Duodenal mucosa (tissue), 2 donors: Measurements from ENCODE around the gene SRPK2.
"Not testable (repeated sequence)": the region's sequence is repeated elsewhere in the genome, so short reads cannot be mapped to it uniquely, and the experiment has no call there.

ENCODE experiments used
- H3K27ac ChIP-seq: one replicate; pipeline ENCODE4 v1.7.0; 2013; ENCODE audit warnings: low read depth, low read length
- H3K27me3 ChIP-seq, 2 donors: one replicate each; pipeline ENCODE4 v1.7.0; 2013; ENCODE audit warnings: low read length in 2 of 2, control low read depth in 1 of 2; ENCODE audit not compliant: insufficient read depth in 2 of 2, control insufficient read depth in 1 of 2
- H3K36me3 ChIP-seq, 2 donors: one replicate each; pipeline ENCODE4 v1.7.0; 2013; ENCODE audit warnings: low read length in 2 of 2, control low read depth in 1 of 2; ENCODE audit not compliant: insufficient read depth in 2 of 2, control insufficient read depth in 1 of 2
- H3K4me1 ChIP-seq, 2 donors: one replicate each; pipeline ENCODE4 v1.7.0; 2013; ENCODE audit warnings: low read length in 2 of 2, control low read depth in 1 of 2; ENCODE audit not compliant: insufficient read depth in 2 of 2, control insufficient read depth in 1 of 2
- H3K4me3 ChIP-seq, 2 donors: one replicate each; pipeline ENCODE4 v1.7.0; 2013; ENCODE audit warnings: low read length in 2 of 2, low read depth in 1 of 2
- H3K9ac ChIP-seq, 2 donors: one replicate each; pipeline ENCODE4 v1.7.0; 2013; ENCODE audit warnings: low read length in 2 of 2, low read depth in 1 of 2
- H3K9me3 ChIP-seq, 2 donors: one replicate each; pipeline ENCODE4 v1.7.0; 2013; ENCODE audit warnings: low read length in 2 of 2, control low read depth in 1 of 2; ENCODE audit not compliant: control insufficient read depth in 1 of 2

The SRPK2 gene

GRCh38 chr7:105249216-105249615 lies 139.5 kb downstream of the SRPK2 start:
- Histone ChIP-seq H3K9me3 (no peaks in the 10 kb centered on the region), H3K4me1 (no peaks in the 10 kb centered on the region), H3K27ac (no peak overlapping the region), H3K36me3 (no peaks in the 10 kb centered on the region), H3K27me3 (no peaks in the 10 kb centered on the region), H3K4me3 (no peak overlapping the region), H3K9ac (no peak overlapping the region)

GRCh38 chr7:105246679-105247078 lies 142.0 kb downstream of the SRPK2 start:
- H3K9ac ChIP-seq = no peak overlapping the region
- no peak overlapping the region for H3K27ac ChIP-seq
- no peaks in the 10 kb centered on the region for H3K4me1 ChIP-seq
- no peaks in the 10 kb centered on the region for H3K27me3 ChIP-seq
- no peak overlapping the region for H3K4me3 ChIP-seq
- H3K36me3 ChIP-seq = no peaks in the 10 kb centered on the region
- H3K9me3 ChIP-seq = no peaks in the 10 kb centered on the region

GRCh38 chr7:105246256-105246655 lies 142.5 kb downstream of the SRPK2 start:
- no peak overlapping the region for H3K4me3 ChIP-seq
- no peak overlapping the region for H3K27ac ChIP-seq
- H3K27me3 ChIP-seq = no peaks in the 10 kb centered on the region
- no peaks in the 10 kb centered on the region for H3K9me3 ChIP-seq
- H3K9ac ChIP-seq = no peak overlapping the region
- no peaks in the 10 kb centered on the region for H3K36me3 ChIP-seq
- H3K4me1 ChIP-seq = no peaks in the 10 kb centered on the region

GRCh38 chr7:105245398-105246114 lies 143.2 kb downstream of the SRPK2 start:
- H3K36me3 ChIP-seq = no peaks in the 10 kb centered on the region
- H3K9me3 ChIP-seq = no peaks in the 10 kb centered on the region
- no peaks in the 10 kb centered on the region for H3K27me3 ChIP-seq
- H3K9ac ChIP-seq = no peak overlapping the region
- H3K27ac ChIP-seq = no peak overlapping the region
- H3K4me1 ChIP-seq = no peaks in the 10 kb centered on the region
- H3K4me3 ChIP-seq = no peak overlapping the region

- H3K36me3 ChIP-seq = no peaks in the 10 kb centered on the region
- no peak overlapping the region for H3K4me3 ChIP-seq
- H3K4me1 ChIP-seq = no peaks in the 10 kb centered on the region
- H3K27ac ChIP-seq = no peak overlapping the region
- H3K27me3 ChIP-seq = no peaks in the 10 kb centered on the region
- no peak overlapping the region for H3K9ac ChIP-seq
- H3K9me3 ChIP-seq = no peaks in the 10 kb centered on the region
These were observed 144.1 kb downstream of the SRPK2 start for GRCh38 chr7:105244594-105244993.

- Histone ChIP-seq H3K27ac (no peak overlapping the region), H3K4me1 (no peaks in the 10 kb centered on the region), H3K4me3 (no peak overlapping the region), H3K9ac (no peak overlapping the region), H3K9me3 (no peaks in the 10 kb centered on the region), H3K27me3 (no peaks in the 10 kb centered on the region), H3K36me3 (no peaks in the 10 kb centered on the region)
These were observed 147.5 kb downstream of the SRPK2 start for GRCh38 chr7:105241198-105241597.

GRCh38 chr7:105238198-105238765 lies 150.4 kb downstream of the SRPK2 start:
- H3K4me1 ChIP-seq = no peaks in the 10 kb centered on the region
- no peaks in the 10 kb centered on the region for H3K27me3 ChIP-seq
- no peak overlapping the region for H3K9ac ChIP-seq
- H3K36me3 ChIP-seq = no peaks in the 10 kb centered on the region
- H3K27ac ChIP-seq = no peak overlapping the region
- H3K4me3 ChIP-seq = no peak overlapping the region
- H3K9me3 ChIP-seq = no peaks in the 10 kb centered on the region

GRCh38 chr7:105234886-105235285 lies 153.8 kb downstream of the SRPK2 start:
- H3K27ac ChIP-seq = no peak overlapping the region
- peaks cover 0 to 3% of the 10 kb centered on the region in 2 donors for H3K36me3 ChIP-seq
- no peak overlapping the region for H3K9ac ChIP-seq
- H3K4me3 ChIP-seq = no peak overlapping the region
- no peaks in the 10 kb centered on the region for H3K4me1 ChIP-seq
- H3K27me3 ChIP-seq = no peaks in the 10 kb centered on the region
- H3K9me3 ChIP-seq = no peaks in the 10 kb centered on the region

- H3K36me3 ChIP-seq, H3K4me3 ChIP-seq, H3K4me1 ChIP-seq, H3K27me3 ChIP-seq, H3K9me3 ChIP-seq, H3K9ac ChIP-seq, H3K27ac ChIP-seq: not testable (repeated sequence)
These were observed 155.9 kb downstream of the SRPK2 start for GRCh38 chr7:105232829-105233291.

- no peak overlapping the region for H3K27ac ChIP-seq
- no peaks in the 10 kb centered on the region for H3K4me1 ChIP-seq
- H3K9ac ChIP-seq = no peak overlapping the region
- H3K4me3 ChIP-seq = no peak overlapping the region
- H3K36me3 ChIP-seq = peaks cover 0 to 3% of the 10 kb centered on the region in 2 donors
- H3K9me3 ChIP-seq = peaks cover 0 to 4% of the 10 kb centered on the region in 2 donors
- H3K27me3 ChIP-seq = no peaks in the 10 kb centered on the region
These were observed 158.2 kb downstream of the SRPK2 start for GRCh38 chr7:105230486-105230885.
